Measurements from ENCODE around the gene SENP2. TPM values are rescaled to one million over a fixed set of nuclear protein-coding genes. Genes with fewer than 3 reads are reported as not detected.

SENP2 gene
- polyA plus RNA-seq, 1 of the 3 experiments (the other 2 are of a cell fraction), result 7.1 TPM

DNA sequence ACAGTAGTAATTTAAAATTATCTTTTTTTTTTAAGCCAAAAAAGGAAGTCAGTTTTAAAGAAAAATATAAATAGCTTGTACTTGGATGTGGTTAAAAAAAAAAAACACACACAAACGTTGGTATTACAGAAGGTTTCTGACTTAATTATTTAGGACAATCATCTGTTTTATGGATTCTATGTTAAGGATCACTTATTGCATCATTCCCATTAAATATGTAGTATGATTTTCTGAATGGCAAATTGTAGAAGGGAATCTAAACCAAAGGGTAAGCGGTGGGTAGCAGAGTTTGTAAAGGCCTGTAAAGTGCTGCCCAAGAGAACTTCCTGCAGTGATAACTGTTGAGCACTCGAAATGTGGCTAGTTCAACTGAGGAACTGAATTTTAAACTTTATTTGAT lies 8.0 kb downstream of the SENP2 start:
- H3K4me1 ChIP-seq (ENCODE audit: control insufficient read depth in 1 of 2, insufficient read depth in 2 of 2, low read depth in 1 of 2, low read length in 1 of 2), result no peaks in the 10 kb centered on the region
- H2AFZ ChIP-seq (ENCODE audit: low read depth), result no peak overlapping the region
- no peak overlapping the region for H3K27ac ChIP-seq (ENCODE audit: low read depth in 2 of 2, low read length in 1 of 2)
- no peaks in the 10 kb centered on the region for H3K27me3 ChIP-seq (ENCODE audit: insufficient read depth)
- no peaks in the 10 kb centered on the region for H3K9me3 ChIP-seq
- no peak overlapping the region for H3K9ac ChIP-seq
- no peaks in the 10 kb centered on the region for H3K9me2 ChIP-seq
- H3K4me3 ChIP-seq (ENCODE audit: low read depth in 2 of 2, low read length in 1 of 2), result no peak overlapping the region
- CTCF ChIA-PET, result no interaction called here
- TF ChIP-seq GABPA (IDR thresholded peaks at IDR 0.05; ENCODE audit: low read depth) (no peak), IRF3 (IDR thresholded peaks at IDR 0.05; ENCODE audit: low read depth, low read length) (no peak), RXRA (IDR thresholded peaks at IDR 0.05; ENCODE audit: borderline replicate concordance, low read depth) (no peak), TAF1 (IDR thresholded peaks at IDR 0.05; ENCODE audit: borderline replicate concordance, low read depth, low read length) (no peak), YY1 (IDR thresholded peaks at IDR 0.05; ENCODE audit: low read depth) (no peak), USF1 (IDR thresholded peaks at IDR 0.05; ENCODE audit: borderline replicate concordance, low read depth) (no peak), POLR2AphosphoS5 (IDR thresholded peaks at IDR 0.05; ENCODE audit: low read depth, low read length) (no peak), FOSL2 (IDR thresholded peaks at IDR 0.05; ENCODE audit: borderline replicate concordance, low read depth) (no peak), EP300 (IDR thresholded peaks at IDR 0.05; ENCODE audit: borderline replicate concordance in 1 of 2, low read depth in 1 of 2, low read length in 1 of 2) (no peak), TCF12 (IDR thresholded peaks at IDR 0.05) (no peak), RFX5 (IDR thresholded peaks at IDR 0.05; ENCODE audit: low read length) (no peak), RAD21 (IDR thresholded peaks at IDR 0.05; ENCODE audit: low read length) (no peak), FOXM1 (IDR thresholded peaks at IDR 0.05; ENCODE audit: low read depth) (no peak), NFIC (IDR thresholded peaks at IDR 0.05; ENCODE audit: borderline replicate concordance) (no peak), TEAD4 (IDR thresholded peaks at IDR 0.05; ENCODE audit: borderline replicate concordance, insufficient read depth) (no peak), RCOR1 (IDR thresholded peaks at IDR 0.05; ENCODE audit: low read length) (no peak)
- TF ChIP-seq, protein P1, sequence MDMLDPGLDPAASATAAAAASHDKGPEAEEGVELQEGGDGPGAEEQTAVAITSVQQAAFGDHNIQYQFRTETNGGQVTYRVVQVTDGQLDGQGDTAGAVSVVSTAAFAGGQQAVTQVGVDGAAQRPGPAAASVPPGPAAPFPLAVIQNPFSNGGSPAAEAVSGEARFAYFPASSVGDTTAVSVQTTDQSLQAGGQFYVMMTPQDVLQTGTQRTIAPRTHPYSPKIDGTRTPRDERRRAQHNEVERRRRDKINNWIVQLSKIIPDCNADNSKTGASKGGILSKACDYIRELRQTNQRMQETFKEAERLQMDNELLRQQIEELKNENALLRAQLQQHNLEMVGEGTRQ (IDR thresholded peaks at IDR 0.05; ENCODE audit: borderline replicate concordance, low read depth, low read length), result no peak
- TF ChIP-seq, protein P2, sequence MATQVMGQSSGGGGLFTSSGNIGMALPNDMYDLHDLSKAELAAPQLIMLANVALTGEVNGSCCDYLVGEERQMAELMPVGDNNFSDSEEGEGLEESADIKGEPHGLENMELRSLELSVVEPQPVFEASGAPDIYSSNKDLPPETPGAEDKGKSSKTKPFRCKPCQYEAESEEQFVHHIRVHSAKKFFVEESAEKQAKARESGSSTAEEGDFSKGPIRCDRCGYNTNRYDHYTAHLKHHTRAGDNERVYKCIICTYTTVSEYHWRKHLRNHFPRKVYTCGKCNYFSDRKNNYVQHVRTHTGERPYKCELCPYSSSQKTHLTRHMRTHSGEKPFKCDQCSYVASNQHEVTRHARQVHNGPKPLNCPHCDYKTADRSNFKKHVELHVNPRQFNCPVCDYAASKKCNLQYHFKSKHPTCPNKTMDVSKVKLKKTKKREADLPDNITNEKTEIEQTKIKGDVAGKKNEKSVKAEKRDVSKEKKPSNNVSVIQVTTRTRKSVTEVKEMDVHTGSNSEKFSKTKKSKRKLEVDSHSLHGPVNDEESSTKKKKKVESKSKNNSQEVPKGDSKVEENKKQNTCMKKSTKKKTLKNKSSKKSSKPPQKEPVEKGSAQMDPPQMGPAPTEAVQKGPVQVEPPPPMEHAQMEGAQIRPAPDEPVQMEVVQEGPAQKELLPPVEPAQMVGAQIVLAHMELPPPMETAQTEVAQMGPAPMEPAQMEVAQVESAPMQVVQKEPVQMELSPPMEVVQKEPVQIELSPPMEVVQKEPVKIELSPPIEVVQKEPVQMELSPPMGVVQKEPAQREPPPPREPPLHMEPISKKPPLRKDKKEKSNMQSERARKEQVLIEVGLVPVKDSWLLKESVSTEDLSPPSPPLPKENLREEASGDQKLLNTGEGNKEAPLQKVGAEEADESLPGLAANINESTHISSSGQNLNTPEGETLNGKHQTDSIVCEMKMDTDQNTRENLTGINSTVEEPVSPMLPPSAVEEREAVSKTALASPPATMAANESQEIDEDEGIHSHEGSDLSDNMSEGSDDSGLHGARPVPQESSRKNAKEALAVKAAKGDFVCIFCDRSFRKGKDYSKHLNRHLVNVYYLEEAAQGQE (IDR thresholded peaks at IDR 0.05; ENCODE audit: low read depth, low read length), result no peak
- TF ChIP-seq, protein P3, sequence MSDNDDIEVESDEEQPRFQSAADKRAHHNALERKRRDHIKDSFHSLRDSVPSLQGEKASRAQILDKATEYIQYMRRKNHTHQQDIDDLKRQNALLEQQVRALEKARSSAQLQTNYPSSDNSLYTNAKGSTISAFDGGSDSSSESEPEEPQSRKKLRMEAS (IDR thresholded peaks at IDR 0.05; ENCODE audit: low read depth), result no peak
- H3K79me2 ChIP-seq (ENCODE audit: insufficient read depth), result peaks cover 48% of the 10 kb centered on the region
- POLR2A ChIA-PET, result no interaction called here
- H3F3A ChIP-seq (replicated peaks; ENCODE audit: insufficient read depth), result no peaks in the 10 kb centered on the region
- H4K20me1 ChIP-seq (ENCODE audit: insufficient read depth), result no peaks in the 10 kb centered on the region
- H3K36me3 ChIP-seq (replicated peaks in 1 of 2; ENCODE audit: control insufficient read depth in 1 of 2, insufficient read depth in 2 of 2, low read length in 1 of 2), result peaks cover 10 to 21% of the 10 kb centered on the region in 2 experiments
- H3K4me2 ChIP-seq, result no peak overlapping the region
- no peak for DNase-seq
- 71% methylated on average over 3 of the region's 3 CpGs for WGBS (ENCODE audit: low lambda C conversion rate)

All from SK-N-SH (cell line).